ENCODE data around the gene NEU2. TPM values are rescaled to one million over a fixed set of nuclear protein-coding genes. Genes with fewer than 3 reads are reported as not detected.

NEU2 gene
- total RNA-seq, 2 experiments from 2014 or later, result not detected

DNA sequence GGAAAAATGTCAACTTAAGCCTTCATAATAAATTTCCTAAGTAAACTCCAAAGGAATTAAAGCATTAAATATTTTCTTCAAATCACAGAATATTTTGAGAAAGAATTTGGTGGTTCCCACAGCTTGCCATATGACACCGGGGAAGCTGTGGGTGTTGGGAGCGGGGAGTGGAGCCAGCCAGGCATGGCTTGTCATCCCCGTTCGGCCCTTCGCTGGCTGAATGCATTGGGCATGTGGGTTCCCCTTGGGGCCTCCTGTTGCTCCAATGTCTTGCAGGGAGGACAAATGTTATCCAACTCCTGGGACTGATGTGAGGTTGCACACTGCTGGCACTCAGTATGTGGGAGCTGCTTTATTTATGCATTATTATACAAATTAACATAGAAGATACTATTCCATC is 38.0 kb upstream of the NEU2 start:
- H3K4me1 Mint-ChIP-seq (ENCODE audit: low read depth), result no peaks in the 10 kb centered on the region
- H3K36me3 Mint-ChIP-seq (ENCODE audit: low read depth), result no peaks in the 10 kb centered on the region

DNA sequence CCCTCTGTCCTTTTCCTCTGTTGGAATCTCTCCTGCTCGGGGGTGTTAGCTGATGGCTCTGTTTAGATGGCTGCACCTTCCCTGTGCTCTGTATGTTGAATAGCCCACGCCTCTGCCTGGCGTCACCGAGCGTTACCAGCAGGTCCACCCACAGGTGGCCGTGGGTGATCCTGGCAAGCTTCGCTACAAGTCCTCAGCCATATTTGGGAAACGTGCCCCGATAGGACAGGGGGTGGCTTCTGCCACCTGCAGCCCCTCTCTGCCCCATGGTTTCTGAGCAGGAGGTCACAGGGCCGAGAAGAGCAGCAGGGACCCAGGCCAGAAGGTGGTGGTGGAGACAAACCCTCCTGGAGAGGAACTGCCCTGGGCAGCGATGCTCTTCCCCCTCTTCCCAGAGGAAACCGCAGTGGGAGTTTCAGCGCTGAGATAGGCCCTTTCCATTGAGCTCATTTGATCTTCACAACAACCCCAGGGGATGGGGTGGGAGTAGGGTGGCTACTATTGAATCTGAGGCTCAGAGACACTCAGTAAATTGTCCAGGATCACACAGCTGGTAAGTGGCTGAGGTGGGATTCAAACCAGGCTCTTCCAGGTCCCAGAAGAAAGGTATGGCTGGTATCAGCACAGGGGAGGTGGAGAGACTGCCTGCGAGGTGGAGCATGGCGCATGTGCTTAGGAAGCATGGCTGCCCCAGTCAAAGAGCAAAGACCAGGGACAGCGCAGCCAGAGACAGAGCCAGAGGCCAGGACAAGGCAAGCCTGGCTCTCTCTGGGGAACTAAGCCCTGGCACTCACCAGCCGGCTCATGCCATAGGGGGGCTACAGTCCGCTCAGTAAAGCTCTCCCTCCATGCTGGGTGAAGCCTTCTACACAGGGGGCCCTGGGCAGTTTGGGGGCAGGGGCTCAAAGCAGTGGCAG is 34.5 kb upstream of the NEU2 start:
- intact Hi-C loops (cut with DNase I, micrococcal nuclease), result no loop called here
- Mint-ChIP-seq H3K27me3 (no peaks in the 10 kb centered on the region), H3K27ac (no peak overlapping the region), H3K9me3 (no peaks in the 10 kb centered on the region), H3K4me1 (ENCODE audit: low read depth) (no peaks in the 10 kb centered on the region), H3K4me3 (no peak overlapping the region), H3K36me3 (ENCODE audit: low read depth) (no peaks in the 10 kb centered on the region)
- Histone ChIP-seq H3K27ac (ENCODE audit: low read depth in 1 of 2, low read length in 2 of 2) (no peak overlapping the region), H3K4me1 (ENCODE audit: insufficient read depth, low read length) (no peaks in the 10 kb centered on the region), H3K4me3 (ENCODE audit: low read length) (no peak overlapping the region), H3K36me3 (ENCODE audit: insufficient read depth, low read length) (no peaks in the 10 kb centered on the region), H3K9me3 (ENCODE audit: control insufficient read depth in 1 of 2, insufficient read depth in 1 of 2, low read length in 2 of 2) (no peaks in the 10 kb centered on the region), H3K27me3 (ENCODE audit: control insufficient read depth in 1 of 2, insufficient read depth in 2 of 2, low read length in 2 of 2) (no peaks in the 10 kb centered on the region)
- POLR2A ChIA-PET, result no interaction called here
- CTCF ChIA-PET, result no interaction called here
- no peak for DNase-seq
- ATAC-seq (ENCODE audit: poor library complexity), result no peak
- TF ChIP-seq, protein P1, sequence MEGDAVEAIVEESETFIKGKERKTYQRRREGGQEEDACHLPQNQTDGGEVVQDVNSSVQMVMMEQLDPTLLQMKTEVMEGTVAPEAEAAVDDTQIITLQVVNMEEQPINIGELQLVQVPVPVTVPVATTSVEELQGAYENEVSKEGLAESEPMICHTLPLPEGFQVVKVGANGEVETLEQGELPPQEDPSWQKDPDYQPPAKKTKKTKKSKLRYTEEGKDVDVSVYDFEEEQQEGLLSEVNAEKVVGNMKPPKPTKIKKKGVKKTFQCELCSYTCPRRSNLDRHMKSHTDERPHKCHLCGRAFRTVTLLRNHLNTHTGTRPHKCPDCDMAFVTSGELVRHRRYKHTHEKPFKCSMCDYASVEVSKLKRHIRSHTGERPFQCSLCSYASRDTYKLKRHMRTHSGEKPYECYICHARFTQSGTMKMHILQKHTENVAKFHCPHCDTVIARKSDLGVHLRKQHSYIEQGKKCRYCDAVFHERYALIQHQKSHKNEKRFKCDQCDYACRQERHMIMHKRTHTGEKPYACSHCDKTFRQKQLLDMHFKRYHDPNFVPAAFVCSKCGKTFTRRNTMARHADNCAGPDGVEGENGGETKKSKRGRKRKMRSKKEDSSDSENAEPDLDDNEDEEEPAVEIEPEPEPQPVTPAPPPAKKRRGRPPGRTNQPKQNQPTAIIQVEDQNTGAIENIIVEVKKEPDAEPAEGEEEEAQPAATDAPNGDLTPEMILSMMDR (IDR thresholded peaks at IDR 0.05), result no peak

More for the DNA sequence above, 38.0 kb upstream of the NEU2 start:
- TF ChIP-seq, protein P1 (IDR thresholded peaks at IDR 0.05), result no peak
- Mint-ChIP-seq H3K9me3 (no peaks in the 10 kb centered on the region), H3K4me3 (no peak overlapping the region), H3K27me3 (no peaks in the 10 kb centered on the region), H3K27ac (no peak overlapping the region)
- Histone ChIP-seq H3K4me3 (ENCODE audit: low read length) (no peak overlapping the region), H3K4me1 (ENCODE audit: insufficient read depth, low read length) (no peaks in the 10 kb centered on the region), H3K27ac (ENCODE audit: low read depth in 1 of 2, low read length in 2 of 2) (no peak overlapping the region), H3K27me3 (ENCODE audit: control insufficient read depth in 1 of 2, insufficient read depth in 2 of 2, low read length in 2 of 2) (no peaks in the 10 kb centered on the region), H3K36me3 (ENCODE audit: insufficient read depth, low read length) (no peaks in the 10 kb centered on the region), H3K9me3 (ENCODE audit: control insufficient read depth in 1 of 2, insufficient read depth in 1 of 2, low read length in 2 of 2) (no peaks in the 10 kb centered on the region)
- DNase-seq (no peak), ATAC-seq (ENCODE audit: poor library complexity) (no peak)
- POLR2A ChIA-PET, result no interaction called here
- intact Hi-C loops (cut with DNase I, micrococcal nuclease), result no loop called here
- CTCF ChIA-PET, result no interaction called here

DNA sequence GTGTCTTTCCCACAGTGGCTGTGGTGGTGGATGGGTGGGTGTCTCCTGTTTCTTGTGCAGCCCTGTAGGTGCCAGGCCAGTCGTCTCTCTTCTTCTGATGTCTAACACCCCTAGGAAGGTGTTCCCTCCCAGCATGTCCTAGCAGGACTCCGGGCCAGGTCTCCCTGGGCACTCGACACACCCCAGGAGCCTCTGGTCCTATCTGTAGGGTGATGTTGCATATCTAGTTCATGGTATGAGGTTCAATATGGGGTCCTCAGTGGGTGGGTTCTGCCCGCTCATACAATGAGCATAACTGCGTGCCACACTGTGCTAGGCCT is 33.8 kb upstream of the NEU2 start:
- Mint-ChIP-seq H3K36me3 (ENCODE audit: low read depth) (no peaks in the 10 kb centered on the region), H3K4me3 (no peak overlapping the region), H3K27ac (no peak overlapping the region), H3K9me3 (no peaks in the 10 kb centered on the region), H3K4me1 (ENCODE audit: low read depth) (no peaks in the 10 kb centered on the region), H3K27me3 (no peaks in the 10 kb centered on the region)
- DNase-seq (no peak), ATAC-seq (ENCODE audit: poor library complexity) (no peak)
- no peaks in the 10 kb centered on the region for H3K4me1 ChIP-seq (ENCODE audit: insufficient read depth, low read length)
- ChIA-PET POLR2A (no interaction called here), CTCF (no interaction called here)
- H3K4me3 ChIP-seq (ENCODE audit: low read length), result no peak overlapping the region
- H3K9me3 ChIP-seq (ENCODE audit: control insufficient read depth in 1 of 2, insufficient read depth in 1 of 2, low read length in 2 of 2), result no peaks in the 10 kb centered on the region
- TF ChIP-seq, protein P1 (IDR thresholded peaks at IDR 0.05), result no peak
- intact Hi-C loops (cut with DNase I, micrococcal nuclease), result no loop called here
- no peak overlapping the region for H3K27ac ChIP-seq (ENCODE audit: low read depth in 1 of 2, low read length in 2 of 2)
- H3K27me3 ChIP-seq (ENCODE audit: control insufficient read depth in 1 of 2, insufficient read depth in 2 of 2, low read length in 2 of 2), result no peaks in the 10 kb centered on the region
- no peaks in the 10 kb centered on the region for H3K36me3 ChIP-seq (ENCODE audit: insufficient read depth, low read length)
